ENCODE data around the gene RAB10. TPM values are rescaled to one million over a fixed set of nuclear protein-coding genes. Genes with fewer than 3 reads are reported as not detected.

The RAB10 gene
- total and polyA plus RNA-seq, 2 of the 13 experiments (the other 11 are each of a cell fraction or from before 2014, with no cell fraction given) = 48.2 to 120 TPM

DNA sequence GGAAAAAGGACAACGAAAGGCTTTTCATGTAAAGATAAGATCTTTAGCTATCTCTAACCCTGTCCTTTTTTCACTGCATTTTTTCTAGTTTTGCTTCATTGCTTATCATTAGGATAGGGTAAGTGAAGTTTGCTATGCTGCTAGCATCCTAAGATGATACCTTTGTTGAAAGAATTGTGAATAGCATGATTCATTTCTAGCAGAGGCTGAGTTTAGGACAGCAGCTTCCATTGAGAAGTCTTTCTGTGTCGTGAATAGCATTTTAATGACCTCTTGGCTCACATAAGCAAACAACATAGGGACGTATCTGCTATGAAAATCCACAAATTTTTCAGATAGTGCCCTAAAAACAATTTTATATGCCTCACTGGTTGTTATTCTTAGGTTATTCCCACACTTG lies 102.6 kb downstream of the RAB10 start:
- CTCF ChIA-PET (ENCODE audit: low intra/inter-chr PET ratio, low total read pairs) = no interaction called here
- no peak for ATAC-seq

More for the DNA sequence above, 102.6 kb downstream of the RAB10 start:
- H4K20me1 ChIP-seq (ENCODE audit: insufficient read depth, low read length) = no peaks in the 10 kb centered on the region
- H3K4me1 ChIP-seq (ENCODE audit: insufficient read depth, low read length) = no peaks in the 10 kb centered on the region
- POLR2A ChIA-PET = no interaction called here
- H2AFZ ChIP-seq (ENCODE audit: low read length) = no peak overlapping the region
- intact Hi-C loops (cut with micrococcal nuclease; ENCODE audit: unreplicated experiment) (no loop called here), in situ Hi-C loops (cut with HindIII; ENCODE audit: extremely low pct_ligation_motif_present, low pct_unique_long_range_greater_than_20kb) (no loop called here)
- no peaks in the 10 kb centered on the region for H3K9me3 ChIP-seq (ENCODE audit: low read length)
- H3K4me3 ChIP-seq (replicated peaks in 1 of 3; ENCODE audit: insufficient read depth in 1 of 3, low read depth in 2 of 3, low read length in 3 of 3) = no peak overlapping the region
- no peak overlapping the region for H3K27ac ChIP-seq (ENCODE audit: extremely low read length, insufficient read depth, low read length)
- FAIRE-seq (no peak), DNase-seq (ENCODE audit: low spot score) (no peak)
- peaks cover 11 to 42% of the 10 kb centered on the region in 2 experiments for H3K36me3 ChIP-seq (replicated peaks in 1 of 2; ENCODE audit: control insufficient read depth in 1 of 2, insufficient read depth in 2 of 2, low read length in 2 of 2)
- TSS peak; percentile 4 for BruUV-seq (replicated peaks)
- TF ChIP-seq, protein P1, sequence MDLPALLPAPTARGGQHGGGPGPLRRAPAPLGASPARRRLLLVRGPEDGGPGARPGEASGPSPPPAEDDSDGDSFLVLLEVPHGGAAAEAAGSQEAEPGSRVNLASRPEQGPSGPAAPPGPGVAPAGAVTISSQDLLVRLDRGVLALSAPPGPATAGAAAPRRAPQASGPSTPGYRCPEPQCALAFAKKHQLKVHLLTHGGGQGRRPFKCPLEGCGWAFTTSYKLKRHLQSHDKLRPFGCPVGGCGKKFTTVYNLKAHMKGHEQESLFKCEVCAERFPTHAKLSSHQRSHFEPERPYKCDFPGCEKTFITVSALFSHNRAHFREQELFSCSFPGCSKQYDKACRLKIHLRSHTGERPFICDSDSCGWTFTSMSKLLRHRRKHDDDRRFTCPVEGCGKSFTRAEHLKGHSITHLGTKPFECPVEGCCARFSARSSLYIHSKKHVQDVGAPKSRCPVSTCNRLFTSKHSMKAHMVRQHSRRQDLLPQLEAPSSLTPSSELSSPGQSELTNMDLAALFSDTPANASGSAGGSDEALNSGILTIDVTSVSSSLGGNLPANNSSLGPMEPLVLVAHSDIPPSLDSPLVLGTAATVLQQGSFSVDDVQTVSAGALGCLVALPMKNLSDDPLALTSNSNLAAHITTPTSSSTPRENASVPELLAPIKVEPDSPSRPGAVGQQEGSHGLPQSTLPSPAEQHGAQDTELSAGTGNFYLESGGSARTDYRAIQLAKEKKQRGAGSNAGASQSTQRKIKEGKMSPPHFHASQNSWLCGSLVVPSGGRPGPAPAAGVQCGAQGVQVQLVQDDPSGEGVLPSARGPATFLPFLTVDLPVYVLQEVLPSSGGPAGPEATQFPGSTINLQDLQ (CRISPR knock-in tag; IDR thresholded peaks at IDR 0.05) = no peak
- TF ChIP-seq ZNF670 (CRISPR knock-in tag; IDR thresholded peaks at IDR 0.05; ENCODE audit: borderline replicate concordance) (no peak), ZNF333 (CRISPR knock-in tag; IDR thresholded peaks at IDR 0.05; ENCODE audit: borderline replicate concordance) (no peak), CREB1 (IDR thresholded peaks at IDR 0.05) (no peak), CREB1 (CRISPR knock-in tag; IDR thresholded peaks at IDR 0.05) (no peak), PCBP1 (IDR thresholded peaks at IDR 0.05; ENCODE audit: borderline replicate concordance, low read depth, low read length) (no peak), ZFP36 (IDR thresholded peaks at IDR 0.05; ENCODE audit: borderline replicate concordance, low read depth, low read length, partially characterized antibody) (no peak), KDM4B (CRISPR knock-in tag; IDR thresholded peaks at IDR 0.05) (no peak)
- TF ChIP-seq, protein P2, sequence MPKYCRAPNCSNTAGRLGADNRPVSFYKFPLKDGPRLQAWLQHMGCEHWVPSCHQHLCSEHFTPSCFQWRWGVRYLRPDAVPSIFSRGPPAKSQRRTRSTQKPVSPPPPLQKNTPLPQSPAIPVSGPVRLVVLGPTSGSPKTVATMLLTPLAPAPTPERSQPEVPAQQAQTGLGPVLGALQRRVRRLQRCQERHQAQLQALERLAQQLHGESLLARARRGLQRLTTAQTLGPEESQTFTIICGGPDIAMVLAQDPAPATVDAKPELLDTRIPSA (CRISPR knock-in tag; IDR thresholded peaks at IDR 0.05; ENCODE audit: borderline replicate concordance) = no peak
- TF ChIP-seq, protein P3, sequence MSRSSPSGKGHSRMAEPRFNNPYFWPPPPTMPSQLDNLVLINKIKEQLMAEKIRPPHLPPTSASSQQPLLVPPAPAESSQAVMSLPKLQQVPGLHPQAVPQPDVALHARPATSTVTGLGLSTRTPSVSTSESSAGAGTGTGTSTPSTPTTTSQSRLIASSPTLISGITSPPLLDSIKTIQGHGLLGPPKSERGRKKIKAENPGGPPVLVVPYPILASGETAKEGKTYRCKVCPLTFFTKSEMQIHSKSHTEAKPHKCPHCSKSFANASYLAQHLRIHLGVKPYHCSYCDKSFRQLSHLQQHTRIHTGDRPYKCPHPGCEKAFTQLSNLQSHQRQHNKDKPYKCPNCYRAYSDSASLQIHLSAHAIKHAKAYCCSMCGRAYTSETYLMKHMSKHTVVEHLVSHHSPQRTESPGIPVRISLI (CRISPR knock-in tag; IDR thresholded peaks at IDR 0.05; ENCODE audit: borderline replicate concordance) = no peak
- H3K79me2 ChIP-seq (ENCODE audit: insufficient read depth, low read length) = no peaks in the 10 kb centered on the region
- no peaks in the 10 kb centered on the region for H3K27me3 ChIP-seq (ENCODE audit: control insufficient read depth in 1 of 2, insufficient read depth in 2 of 2, low read length in 2 of 2)
- H3K9ac ChIP-seq (ENCODE audit: insufficient read depth, low read depth, low read length) = no peak overlapping the region
- H3K4me2 ChIP-seq (ENCODE audit: low read depth, low read length) = no peak overlapping the region
- 93% methylated on average over 3 of the region's 3 CpGs for whole genome bisulfite sequencing (ENCODE audit: low lambda C conversion rate)

Data from HepG2 (cell line).